Activated T-helper 2 cell treated with anti-CD3 and anti-CD28 coated beads, Interferon-gamma antibody, Interleukin-2, Interleukin-4, amounts not matched to agents 10 μg/mL and 5 μg/mL and 100 μg/mL, durations not matched to agents 14 hours and 24 hours and 36 hours (primary cell): ENCODE data around the gene BDNF. TPM values are rescaled to one million over a fixed set of nuclear protein-coding genes. Genes with fewer than 3 reads are reported as not detected.

Experiments
- DNase-seq: peaks from one replicate; pipeline ENCODE4 v3.0.0; 2021; ENCODE audit warnings: low spot score
- H3K27ac Mint-ChIP-seq: one replicate; pipeline ENCODE4 v1.8.0; 2021; ENCODE audit warnings: mixed read lengths
- H3K27me3 Mint-ChIP-seq: one replicate; pipeline ENCODE4 v1.8.0; 2021; ENCODE audit warnings: low read depth, mixed read lengths
- H3K36me3 Mint-ChIP-seq: one replicate; pipeline ENCODE4 v1.8.0; 2021; ENCODE audit warnings: low read depth, mixed read lengths
- H3K4me1 Mint-ChIP-seq: one replicate; pipeline ENCODE4 v1.8.0; 2021; ENCODE audit warnings: low read depth, mixed read lengths
- H3K4me3 Mint-ChIP-seq: one replicate; pipeline ENCODE4 v1.8.0; 2021; ENCODE audit warnings: low read depth, mild to moderate bottlenecking, moderate library complexity, mixed read lengths
- H3K9me3 Mint-ChIP-seq: one replicate; pipeline ENCODE4 v1.8.0; 2021; ENCODE audit warnings: mixed read lengths
- intact Hi-C: fragments of 100-400 bp; cut with micrococcal nuclease; formaldehyde crosslinking; loops from one replicate; pipeline ENCODE4 v1.15.1; 2023
- total RNA-seq: library from RNA; stranded (reverse); gene quantifications from 2 replicates; pipeline ENCODE4 v1.2.3, GENCODE V29; 2022

BDNF gene
- total RNA-seq, 1 donor from 2014 or later = not detected

GRCh38 chr11:27614092-27614491 is 86.2 kb downstream of the BDNF start:
- no peaks in the 10 kb centered on the region for H3K36me3 Mint-ChIP-seq
- H3K4me1 Mint-ChIP-seq = no peaks in the 10 kb centered on the region
- H3K27me3 Mint-ChIP-seq = peaks cover 2% of the 10 kb centered on the region
- no peak for DNase-seq
- no peaks in the 10 kb centered on the region for H3K9me3 Mint-ChIP-seq
- H3K4me3 Mint-ChIP-seq = no peak overlapping the region
- intact Hi-C loops = no loop called here
- no peak overlapping the region for H3K27ac Mint-ChIP-seq

GRCh38 chr11:27612932-27613880 is 87.0 kb downstream of the BDNF start:
- Mint-ChIP-seq H3K27ac (no peak overlapping the region), H3K4me3 (no peak overlapping the region), H3K36me3 (no peaks in the 10 kb centered on the region), H3K4me1 (no peaks in the 10 kb centered on the region), H3K27me3 (peaks cover 2% of the 10 kb centered on the region), H3K9me3 (no peaks in the 10 kb centered on the region)
- DNase-seq = no peak
- intact Hi-C loops = no loop called here

GRCh38 chr11:27611947-27612455 is 88.3 kb downstream of the BDNF start:
- intact Hi-C loops = no loop called here
- H3K36me3 Mint-ChIP-seq = no peaks in the 10 kb centered on the region
- no peaks in the 10 kb centered on the region for H3K9me3 Mint-ChIP-seq
- DNase-seq = no peak
- no peak overlapping the region for H3K4me3 Mint-ChIP-seq
- no peak overlapping the region for H3K27ac Mint-ChIP-seq
- H3K27me3 Mint-ChIP-seq = peaks cover 2% of the 10 kb centered on the region
- no peaks in the 10 kb centered on the region for H3K4me1 Mint-ChIP-seq

- no peaks in the 10 kb centered on the region for H3K9me3 Mint-ChIP-seq
- H3K4me3 Mint-ChIP-seq = no peak overlapping the region
- H3K4me1 Mint-ChIP-seq = no peaks in the 10 kb centered on the region
- no peak overlapping the region for H3K27ac Mint-ChIP-seq
- intact Hi-C loops = no loop called here
- H3K27me3 Mint-ChIP-seq = peaks cover 2% of the 10 kb centered on the region
- no peaks in the 10 kb centered on the region for H3K36me3 Mint-ChIP-seq
- DNase-seq = no peak
Measured at GRCh38 chr11:27611390-27611789, 88.9 kb downstream of the BDNF start.

- H3K27me3 Mint-ChIP-seq = peaks cover 2% of the 10 kb centered on the region
- no peak overlapping the region for H3K4me3 Mint-ChIP-seq
- H3K27ac Mint-ChIP-seq = no peak overlapping the region
- H3K36me3 Mint-ChIP-seq = no peaks in the 10 kb centered on the region
- intact Hi-C loops = no loop called here
- DNase-seq = no peak
- no peaks in the 10 kb centered on the region for H3K4me1 Mint-ChIP-seq
- H3K9me3 Mint-ChIP-seq = no peaks in the 10 kb centered on the region
Measured at GRCh38 chr11:27610946-27611345, 89.3 kb downstream of the BDNF start.

GRCh38 chr11:27610280-27610679 is 90.0 kb downstream of the BDNF start:
- Mint-ChIP-seq H3K36me3 (no peaks in the 10 kb centered on the region), H3K9me3 (no peaks in the 10 kb centered on the region), H3K4me3 (no peak overlapping the region), H3K4me1 (no peaks in the 10 kb centered on the region), H3K27me3 (peaks cover 2% of the 10 kb centered on the region), H3K27ac (no peak overlapping the region)
- intact Hi-C loops = no loop called here
- no peak for DNase-seq

GRCh38 chr11:27608951-27609350 is 91.3 kb downstream of the BDNF start:
- Mint-ChIP-seq H3K9me3 (no peaks in the 10 kb centered on the region), H3K4me3 (no peak overlapping the region), H3K27ac (no peak overlapping the region), H3K27me3 (peaks cover 2% of the 10 kb centered on the region), H3K36me3 (no peaks in the 10 kb centered on the region), H3K4me1 (no peaks in the 10 kb centered on the region)
- DNase-seq = no peak
- intact Hi-C loops = no loop called here

- no peaks in the 10 kb centered on the region for H3K9me3 Mint-ChIP-seq
- H3K4me3 Mint-ChIP-seq = no peak overlapping the region
- no peaks in the 10 kb centered on the region for H3K36me3 Mint-ChIP-seq
- H3K27me3 Mint-ChIP-seq = no peaks in the 10 kb centered on the region
- DNase-seq = no peak
- H3K27ac Mint-ChIP-seq = no peak overlapping the region
- intact Hi-C loops = no loop called here
- H3K4me1 Mint-ChIP-seq = no peaks in the 10 kb centered on the region
Measured at GRCh38 chr11:27605422-27605821, 94.8 kb downstream of the BDNF start.

Other genes with a start within 250 kb of the BDNF start
- gene LGR4, start 227.7 kb downstream of the BDNF start, total RNA-seq = 0.05 and 0.14 TPM in 2 replicates
- 29.6 and 31.0 TPM in 2 replicates for gene LIN7C, start 193.7 kb downstream of the BDNF start, total RNA-seq